ENCODE results near the gene SOX4. TPM values are rescaled to one million over a fixed set of nuclear protein-coding genes. Genes with fewer than 3 reads are reported as not detected.

The SOX4 gene
- total and polyA plus RNA-seq, 3 donors from 2014 or later = 16.1 to 43.9 (median 42.9) TPM

- no peak overlapping the region for H3K27ac ChIP-seq
- H3K4me3 ChIP-seq = no peak overlapping the region
- no peaks in the 10 kb centered on the region for H3K27me3 ChIP-seq
- 74 to 83% methylated on average over 2 of the region's 2 CpGs for WGBS, 2 donors
- TF ChIP-seq CTCF (IDR thresholded peaks at IDR 0.05) (no peak), POLR2A (IDR thresholded peaks at IDR 0.05) (no peak)
- H3K9me3 ChIP-seq = no peaks in the 10 kb centered on the region
- H3K36me3 ChIP-seq (ENCODE audit: low read depth, missing control alignments) = no peaks in the 10 kb centered on the region
- peaks cover 10% of the 10 kb centered on the region for H3K4me1 ChIP-seq
- no peak for DNase-seq
- intact Hi-C loops (cut with DNase I; ENCODE audit: low total_unique reads) = loop anchor here (10.0 kb wide), 1 partner anchor 333 kb away; no protein-coding TSS in a partner anchor
Measured at GRCh38 chr6:21591446-21591845, 2.1 kb upstream of the SOX4 start.

GRCh38 chr6:21592953-21593352 is 598 bp upstream of the SOX4 start:
- Histone ChIP-seq H3K9me3 (no peaks in the 10 kb centered on the region), H3K4me1 (peaks cover 10% of the 10 kb centered on the region), H3K36me3 (ENCODE audit: low read depth, missing control alignments) (no peaks in the 10 kb centered on the region), H3K4me3 (peak overlapping the region; percentile 70 to 86), H3K27me3 (no peaks in the 10 kb centered on the region), H3K27ac (no peak overlapping the region)
- TF ChIP-seq CTCF (IDR thresholded peaks at IDR 0.05) (no peak), POLR2A (IDR thresholded peaks at IDR 0.05) (no peak)
- WGBS, 2 donors = 4 to 8% methylated on average over 1 of the region's 1 CpG
- no peak for DNase-seq
- intact Hi-C loops (cut with DNase I; ENCODE audit: low total_unique reads) = loop anchor here (10.0 kb wide), 1 partner anchor 332 kb away; no protein-coding TSS in a partner anchor

GRCh38 chr6:21593927-21594415 is 420 bp downstream of the SOX4 start:
- TF ChIP-seq CTCF (IDR thresholded peaks at IDR 0.05) (no peak), POLR2A (IDR thresholded peaks at IDR 0.05) (no peak)
- WGBS, 2 donors = 0% methylated on average over 18 to 19 of the region's 19 CpGs
- Histone ChIP-seq H3K27me3 (no peaks in the 10 kb centered on the region), H3K36me3 (ENCODE audit: low read depth, missing control alignments) (no peaks in the 10 kb centered on the region), H3K9me3 (no peaks in the 10 kb centered on the region), H3K4me3 (peak overlapping the region; percentile 70 to 86), H3K4me1 (peaks cover 17% of the 10 kb centered on the region), H3K27ac (peak overlapping the region; percentile 86 to 91)
- intact Hi-C loops (cut with DNase I; ENCODE audit: low total_unique reads) = loop anchor here (10.0 kb wide), 1 partner anchor 331 kb away; no protein-coding TSS in a partner anchor
- peak; percentile 42 for DNase-seq

- peak; percentile 68 for DNase-seq
- intact Hi-C loops (cut with DNase I; ENCODE audit: low total_unique reads) = loop anchor here (10.0 kb wide), 1 partner anchor 330 kb away; no protein-coding TSS in a partner anchor
- Histone ChIP-seq H3K27me3 (no peaks in the 10 kb centered on the region), H3K4me1 (peaks cover 12% of the 10 kb centered on the region), H3K27ac (peak overlapping the region; percentile 86 to 91), H3K4me3 (peak overlapping the region; percentile 70 to 86), H3K36me3 (ENCODE audit: low read depth, missing control alignments) (no peaks in the 10 kb centered on the region), H3K9me3 (no peaks in the 10 kb centered on the region)
- TF ChIP-seq CTCF (IDR thresholded peaks at IDR 0.05) (no peak), POLR2A (IDR thresholded peaks at IDR 0.05) (no peak)
- 0% methylated on average over 10 to 54 of the region's 112 CpGs for WGBS, 2 donors
Measured at GRCh38 chr6:21594416-21595281, 1.1 kb downstream of the SOX4 start.

Data from testis (tissue), 3 donors.